Measurements from ENCODE around the gene MED12.
"Not testable (repeated sequence)": the region's sequence is repeated elsewhere in the genome, so short reads cannot be mapped to it uniquely, and the experiment has no call there.

MED12 gene

GRCh38 chrX:71166461-71166860 is 48.1 kb downstream of the MED12 start:
- no peak for DNase-seq

- no peak for DNase-seq
Measured at GRCh38 chrX:71167031-71167781, 48.8 kb downstream of the MED12 start.

- DNase-seq, result no peak
Measured at GRCh38 chrX:71168134-71168533, 49.7 kb downstream of the MED12 start.

GRCh38 chrX:71169586-71169985 is 51.2 kb downstream of the MED12 start:
- no peak for DNase-seq

GRCh38 chrX:71170660-71171059 is 52.3 kb downstream of the MED12 start:
- DNase-seq, result no peak

- DNase-seq, result no peak
Measured at GRCh38 chrX:71171110-71171801, 52.9 kb downstream of the MED12 start.

- no peak for DNase-seq
Measured at GRCh38 chrX:71173440-71173839, 55.0 kb downstream of the MED12 start.

- DNase-seq, result no peak
Measured at GRCh38 chrX:71174795-71175194, 56.4 kb downstream of the MED12 start.

GRCh38 chrX:71175531-71175930 is 57.1 kb downstream of the MED12 start:
- no peak for DNase-seq

- DNase-seq, result no peak
Measured at GRCh38 chrX:71177327-71177726, 58.9 kb downstream of the MED12 start.

GRCh38 chrX:71178908-71179307 is 60.5 kb downstream of the MED12 start:
- DNase-seq, result peak; percentile 65

- not testable (repeated sequence) for DNase-seq
Measured at GRCh38 chrX:71180579-71181265, 62.3 kb downstream of the MED12 start.

GRCh38 chrX:71181558-71181909 is 63.1 kb downstream of the MED12 start:
- DNase-seq, result no peak

GRCh38 chrX:71181910-71182799 is 63.8 kb downstream of the MED12 start:
- peak; percentile 92 for DNase-seq

GRCh38 chrX:71182871-71183270 is 64.5 kb downstream of the MED12 start:
- no peak for DNase-seq

GRCh38 chrX:71183341-71183740 is 64.9 kb downstream of the MED12 start:
- no peak for DNase-seq

GRCh38 chrX:71184092-71184491 is 65.7 kb downstream of the MED12 start:
- DNase-seq, result no peak

- no peak for DNase-seq
Measured at GRCh38 chrX:71184803-71185495, 66.6 kb downstream of the MED12 start.

GRCh38 chrX:71191248-71191647 is 72.9 kb downstream of the MED12 start:
- DNase-seq, result no peak

All from NCI-H2107 (cell line).